ENCODE data around the gene NRXN3.

- TF ChIP-seq CTCF (conservative IDR thresholded peaks at IDR 0.05), result no peak
- TF ChIP-seq EZH2 (IDR thresholded peaks at IDR 0.05; ENCODE audit: low read depth), result no peak
Observed at GRCh38 chr14:79699206-79699605, 1529.0 kb downstream of the NRXN3 start.

Measured in PC-9 (cell line).